NCI-H1694 treated with DMSO at 0.1 percent for 48 hours (cell line): ENCODE data around the gene TBC1D3B.
A peak's percentile ranks its signal among the peaks of the same experiment; 100 is the strongest.
"Not testable (repeated sequence)": the region's sequence is repeated elsewhere in the genome, so short reads cannot be mapped to it uniquely, and the experiment has no call there.

Experiments
- DNase-seq: peaks from one replicate; lab custom pipeline; 2025; lab: John Stamatoyannopoulos, UW

Gene TBC1D3B

GRCh38 chr17:36181446-36182175 lies 5.2 kb upstream of the TBC1D3B start:
- DNase-seq, result not testable (repeated sequence)

- not testable (repeated sequence) for DNase-seq
Observed at GRCh38 chr17:36168836-36169235, 7.6 kb downstream of the TBC1D3B start.

DNA sequence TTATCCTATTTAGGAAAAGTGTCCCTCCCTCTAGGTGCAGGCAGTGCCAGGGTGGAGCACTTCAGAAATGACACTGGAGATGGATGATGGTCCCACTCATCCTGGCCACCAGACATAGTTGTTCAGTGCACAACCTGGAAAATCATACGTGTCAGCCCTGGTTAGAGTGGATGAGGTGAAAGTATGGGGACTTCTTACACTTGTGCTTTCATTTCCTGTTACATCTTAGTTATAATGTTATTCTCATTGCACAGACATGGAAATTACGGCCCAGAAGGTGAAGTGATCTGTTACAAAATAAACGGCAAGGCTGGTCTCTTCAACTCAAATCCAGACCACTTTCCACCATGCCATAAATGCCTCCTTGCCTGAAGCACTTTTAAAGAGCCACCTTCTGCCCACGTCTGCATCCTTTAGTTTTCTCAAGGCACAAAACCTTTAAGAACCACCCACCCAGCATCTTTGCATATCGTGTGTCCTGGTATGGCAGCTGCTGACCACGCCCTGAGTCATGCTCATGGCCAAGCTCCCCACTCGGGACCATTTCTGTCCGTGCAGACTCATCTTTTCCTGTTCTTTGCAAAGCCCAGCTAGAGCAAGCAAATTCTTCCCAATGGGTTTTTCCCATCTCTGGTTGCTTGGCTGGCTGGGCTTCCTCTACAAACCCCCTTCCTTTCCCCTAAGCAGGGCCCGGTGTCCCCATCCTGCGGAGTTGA lies 22.4 kb downstream of the TBC1D3B start:
- DNase-seq, result no peak

- DNase-seq, result no peak
Observed at GRCh38 chr17:36152639-36153120, 23.8 kb downstream of the TBC1D3B start.

DNA sequence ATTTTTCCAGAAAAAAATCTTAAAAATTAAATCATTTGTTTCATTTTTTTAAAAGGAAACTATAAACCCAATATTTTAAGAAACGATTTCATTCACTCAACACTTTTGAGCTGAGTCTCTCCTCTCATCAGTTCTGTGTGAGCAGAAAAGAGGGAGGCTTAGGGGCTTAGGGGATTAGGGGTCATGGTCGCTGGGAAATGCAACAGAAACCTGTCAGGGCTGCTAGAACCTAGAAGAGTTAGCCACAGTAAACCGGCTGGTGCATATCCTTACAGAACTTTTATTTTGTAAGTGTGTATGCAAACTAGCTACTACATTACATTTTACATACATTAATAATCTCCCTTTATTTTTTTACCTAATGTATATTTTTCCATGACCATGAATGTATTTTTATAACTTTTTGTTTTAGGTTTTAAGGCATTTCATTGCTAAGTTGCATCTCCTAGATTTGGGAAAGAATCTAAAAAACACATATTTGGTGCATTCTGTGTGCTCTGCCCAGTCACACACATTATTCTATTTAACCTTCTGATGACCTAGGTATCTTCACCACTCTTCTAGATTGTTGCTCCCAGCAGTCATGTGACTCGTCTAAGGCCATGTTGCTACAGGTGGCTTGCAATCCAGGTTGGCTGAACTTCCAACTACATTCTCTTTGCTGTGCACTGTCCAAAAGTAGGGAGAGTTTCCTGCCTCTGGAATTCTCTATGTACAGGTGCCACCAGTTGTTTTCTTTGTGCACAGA lies 24.4 kb downstream of the TBC1D3B start:
- DNase-seq, result no peak

DNA sequence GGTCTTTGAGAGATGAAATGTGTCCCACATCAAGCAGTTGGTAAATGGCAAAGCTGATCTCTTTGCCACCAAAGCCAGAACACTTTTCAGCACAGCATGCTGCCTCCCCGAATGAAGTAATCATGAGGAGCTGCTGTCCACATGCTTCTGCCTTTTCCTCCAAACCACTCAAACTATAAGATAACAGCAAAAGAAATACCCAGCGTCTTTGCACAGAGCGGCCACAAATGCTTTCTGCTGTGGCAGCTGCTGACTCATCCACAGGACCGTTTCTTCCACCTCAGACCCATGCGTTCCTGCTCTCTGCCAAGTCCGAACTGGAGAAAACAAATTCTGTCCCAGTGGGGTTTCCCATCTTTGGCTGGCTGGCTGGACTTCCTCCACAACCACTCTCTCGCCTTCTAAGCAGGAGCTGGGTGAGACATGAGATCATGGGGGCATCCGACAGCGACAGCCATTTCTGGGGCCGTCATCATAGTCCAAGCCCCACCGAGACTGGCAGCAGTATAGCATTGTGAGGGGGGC lies 27.1 kb downstream of the TBC1D3B start:
- DNase-seq, result no peak

DNA sequence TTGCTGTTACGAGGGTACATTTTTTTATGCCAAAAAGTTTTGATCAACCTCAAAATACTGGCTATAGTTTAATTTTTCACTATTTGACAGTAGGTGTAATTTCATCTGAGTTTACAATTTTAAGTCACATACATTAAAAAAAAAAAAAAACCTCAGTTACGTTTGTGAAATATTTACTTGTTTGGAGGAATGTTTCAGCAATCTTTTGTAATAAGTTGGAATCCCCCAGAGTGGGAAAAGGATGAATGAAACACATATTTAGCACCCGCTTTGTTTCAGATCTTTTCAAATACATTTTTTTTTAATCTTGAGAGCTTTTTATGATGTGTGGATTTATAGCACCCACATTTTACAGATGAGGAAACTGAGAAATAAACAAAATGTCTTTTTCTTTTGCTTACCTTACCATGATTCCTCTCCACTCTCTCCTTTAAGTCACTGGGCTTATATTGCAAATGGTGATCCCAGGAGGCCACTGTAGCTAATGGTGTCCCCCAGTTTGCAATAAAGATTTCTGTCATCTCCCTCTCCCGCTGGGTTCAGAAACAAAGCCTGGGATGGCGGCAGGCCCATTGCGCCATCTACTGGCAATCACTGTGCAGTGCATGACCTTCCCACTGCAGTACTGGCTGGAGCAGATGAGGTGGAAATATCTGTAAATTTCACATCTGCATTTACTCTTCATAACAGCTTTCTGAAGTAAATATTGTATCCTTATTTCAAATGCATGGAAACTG lies 27.7 kb downstream of the TBC1D3B start:
- DNase-seq, result peak; percentile 35

- no peak for DNase-seq
Observed at GRCh38 chr17:36147601-36148000, 28.8 kb downstream of the TBC1D3B start.

GRCh38 chr17:36144981-36145729 lies 31.3 kb downstream of the TBC1D3B start:
- no peak for DNase-seq

DNA sequence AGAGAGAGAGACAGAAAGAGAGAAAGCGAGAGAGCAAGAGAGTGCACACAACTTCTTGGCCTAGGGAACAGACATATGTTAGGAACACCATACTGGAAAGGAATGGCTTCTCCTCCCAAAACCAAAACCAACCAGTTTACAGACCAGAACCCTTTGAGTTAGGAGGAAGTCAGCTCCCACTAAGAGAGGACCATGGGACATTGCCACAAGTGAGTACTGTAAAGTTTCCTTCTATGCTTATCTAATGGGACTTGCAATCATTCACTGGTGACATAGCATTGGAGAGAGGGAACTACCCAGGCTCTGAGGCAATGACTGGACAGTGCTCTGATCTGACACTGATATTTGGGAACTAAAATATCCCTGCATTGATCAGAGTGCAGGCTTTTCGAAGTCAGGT lies 32.4 kb downstream of the TBC1D3B start:
- DNase-seq, result no peak

GRCh38 chr17:36142806-36143205 lies 33.6 kb downstream of the TBC1D3B start:
- no peak for DNase-seq

DNA sequence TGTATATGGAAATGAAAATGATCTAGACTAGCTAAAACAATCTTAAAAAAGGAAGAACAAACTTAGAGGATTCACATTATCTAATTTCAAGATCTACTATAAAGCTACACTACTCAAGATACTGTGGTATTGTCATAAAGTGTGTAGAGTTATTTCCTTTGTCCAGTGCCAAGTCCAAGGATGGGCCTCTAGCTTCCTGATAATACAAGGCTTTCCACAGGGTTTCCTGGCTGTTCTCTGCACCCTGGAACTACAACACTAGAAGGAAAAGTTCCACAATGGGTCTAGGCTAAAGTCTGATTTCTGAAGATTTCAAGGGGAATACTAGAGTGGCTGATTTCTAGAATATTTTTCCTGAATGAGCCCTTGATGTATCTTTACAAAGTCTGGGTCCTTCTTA lies 34.2 kb downstream of the TBC1D3B start:
- no peak for DNase-seq

DNA sequence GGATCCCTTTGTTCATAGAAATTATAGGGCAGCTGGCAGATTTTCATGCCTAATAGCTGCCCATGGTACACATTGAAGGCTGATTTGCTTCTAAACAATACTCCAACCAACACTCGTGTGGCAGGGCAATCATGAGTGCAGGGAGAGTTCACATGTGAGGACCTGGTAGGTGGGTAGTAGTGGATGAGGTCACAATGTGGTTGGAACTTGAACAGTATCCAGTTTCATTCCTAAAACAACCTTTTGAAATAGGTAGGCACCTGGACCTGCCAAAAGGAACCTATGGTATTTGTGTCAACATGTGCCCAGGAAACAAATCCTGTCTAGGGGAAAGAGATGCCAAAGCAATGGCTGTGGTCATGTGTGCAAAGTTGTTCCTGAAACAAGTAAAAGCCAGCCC lies 40.0 kb downstream of the TBC1D3B start:
- DNase-seq, result no peak

- DNase-seq, result no peak
Observed at GRCh38 chr17:36136036-36136435, 40.4 kb downstream of the TBC1D3B start.

DNA sequence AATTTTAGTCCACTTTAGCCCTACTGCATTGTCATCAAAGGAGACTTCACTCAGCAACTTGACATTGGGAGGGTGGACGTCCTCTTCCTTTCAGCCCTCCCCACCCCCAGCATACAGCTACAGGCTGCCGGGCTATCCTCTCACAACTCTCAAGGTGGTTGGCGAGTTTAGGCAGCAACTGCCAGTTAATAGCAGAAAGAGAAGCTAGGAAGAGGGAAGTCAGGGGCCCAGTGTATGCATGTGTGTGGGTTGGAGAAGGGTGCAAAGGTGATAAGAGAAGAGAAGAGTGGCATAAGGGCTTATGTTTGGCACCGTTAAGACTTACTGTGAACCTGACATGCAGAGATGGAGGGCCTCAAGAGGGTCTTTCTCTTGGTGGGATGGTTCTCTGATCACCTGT lies 41.0 kb downstream of the TBC1D3B start:
- no peak for DNase-seq

GRCh38 chr17:36133602-36134236 lies 42.7 kb downstream of the TBC1D3B start:
- DNase-seq, result no peak

DNA sequence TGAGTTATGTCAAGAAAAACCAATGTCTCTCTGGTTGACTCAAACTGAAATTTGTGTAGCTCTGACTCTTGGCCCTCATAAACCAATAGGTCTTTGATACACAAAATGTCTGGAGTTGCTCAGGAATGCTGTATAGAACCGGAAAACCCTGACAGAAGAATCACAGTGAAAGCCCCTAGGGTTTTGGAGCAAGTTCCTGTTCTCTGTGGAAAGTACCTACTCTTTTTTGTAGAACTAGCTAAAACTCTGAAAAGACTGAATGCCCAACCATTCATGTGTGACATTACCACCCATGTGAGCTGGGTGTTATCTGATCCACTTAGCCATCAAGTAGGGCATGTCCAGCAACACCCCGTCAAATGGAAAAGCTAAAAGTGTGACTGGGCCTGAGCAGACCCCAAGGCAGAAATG lies 44.0 kb downstream of the TBC1D3B start:
- no peak for DNase-seq

DNA sequence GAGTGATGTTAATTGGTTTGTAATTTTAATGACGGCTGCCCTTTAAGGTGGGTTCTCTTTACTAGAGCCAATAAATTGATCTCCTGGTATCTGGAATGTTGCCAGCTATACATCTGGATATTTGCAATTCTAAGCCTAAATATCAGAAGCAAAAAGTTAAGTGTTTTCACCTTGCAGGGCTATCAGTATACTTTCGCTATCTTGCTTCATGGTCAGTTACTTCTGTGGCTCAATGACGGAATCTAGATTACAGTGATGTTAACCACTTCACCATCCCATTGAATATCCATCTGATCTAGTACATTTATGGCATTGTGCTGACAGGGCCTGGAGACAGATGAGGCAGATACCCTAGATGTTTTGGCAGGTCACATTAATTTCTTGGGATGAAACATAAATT lies 44.5 kb downstream of the TBC1D3B start:
- DNase-seq, result no peak

DNA sequence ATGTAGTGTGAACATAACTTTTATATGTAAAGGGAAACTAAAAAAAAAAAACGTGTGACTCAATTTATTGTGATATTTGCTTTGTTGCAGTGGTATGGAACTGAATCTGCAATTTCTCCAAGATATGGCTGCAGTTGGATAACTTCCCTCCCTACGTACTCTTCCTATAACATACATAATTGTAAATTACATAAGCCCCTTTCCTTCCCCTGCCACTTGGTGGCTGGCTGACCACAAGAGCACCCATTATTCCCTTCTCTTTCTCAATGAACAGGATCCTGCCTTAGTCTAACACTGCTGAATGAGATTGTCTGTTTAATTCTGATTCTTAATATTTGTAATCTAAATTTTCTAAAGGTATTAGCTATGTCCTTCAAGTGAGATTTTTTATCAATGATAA lies 45.0 kb downstream of the TBC1D3B start:
- no peak for DNase-seq

DNA sequence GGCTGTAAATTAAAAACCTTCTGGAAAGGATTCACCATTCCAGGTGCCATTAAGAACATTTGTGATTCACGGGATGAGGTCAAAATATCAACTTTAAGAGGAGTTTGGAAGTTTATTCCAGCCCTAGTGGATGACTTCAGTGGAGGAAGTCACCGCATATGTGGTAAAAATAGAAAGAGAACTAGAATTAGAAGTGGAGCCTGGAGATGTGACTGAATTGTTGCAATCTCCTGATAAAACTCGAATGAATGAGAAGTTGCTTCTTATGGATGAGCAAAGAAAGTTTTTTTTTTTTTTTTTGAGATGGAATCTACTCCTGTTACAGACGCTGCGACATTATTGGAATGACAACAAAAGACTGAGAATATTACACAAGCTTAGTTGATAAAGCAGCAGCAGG lies 46.1 kb downstream of the TBC1D3B start:
- no peak for DNase-seq

- no peak for DNase-seq
Observed at GRCh38 chr17:36129616-36130015, 46.8 kb downstream of the TBC1D3B start.
